AG04450 (cell line): Measurements from ENCODE around the gene ATP8A2. TPM values are rescaled to one million over a fixed set of nuclear protein-coding genes. Genes with fewer than 3 reads are reported as not detected.

ENCODE experiments used
- CTCF ChIA-PET: fragments of 300-600, 350-600 bp; formaldehyde crosslinking; extraction: SDS; loops from one replicate; lab custom pipeline; 2022; ENCODE audit warnings: antibody characterized with exemption, inconsistent platforms; lab: Charles Lee
- POLR2A ChIA-PET: fragments of 350-600 bp; formaldehyde crosslinking; extraction: SDS; loops from one replicate; lab custom pipeline; 2021; ENCODE audit warnings: antibody characterized with exemption, inconsistent platforms; lab: Yijun Ruan, JAX
- DNase-seq: peaks from one replicate; pipeline ENCODE4 v3.0.0-alpha.2; 2011; ENCODE audit warnings: low read depth, low spot score
- H3K27ac ChIP-seq: one replicate; pipeline ENCODE4 v1.5.1; 2012; ENCODE audit warnings: low read depth, low read length, control low read depth
- H3K27me3 ChIP-seq: one replicate; pipeline ENCODE4 v1.6.0; 2012; ENCODE audit warnings: low read length; ENCODE audit not compliant: control insufficient read depth, insufficient read depth
- H3K4me3 ChIP-seq: 2 replicates; pipeline ENCODE4 v1.5.1; 2011; ENCODE audit warnings: mild to moderate bottlenecking, low read depth, low read length, control low read depth
- H3K9me3 ChIP-seq: 2 replicates; pipeline ENCODE4 v1.5.1; 2012; ENCODE audit warnings: low read length; ENCODE audit not compliant: control insufficient read depth, insufficient read depth
- polyA plus RNA-seq: library from polyadenylated mRNA; depleted of rRNA; stranded (reverse); fragments of >200 nt; gene quantifications from 2 replicates; pipeline ENCODE4 v1.2.3, GENCODE V29; 2011
- TF ChIP-seq, protein P1 (sequence below): IDR thresholded peaks from 2 replicates; pipeline ENCODE4 v1.5.1; 2011; ENCODE audit warnings: low read depth, low read length, control low read depth, inconsistent platforms

Gene ATP8A2
- polyA plus RNA-seq, 1 experiment = 0.19 TPM

DNA sequence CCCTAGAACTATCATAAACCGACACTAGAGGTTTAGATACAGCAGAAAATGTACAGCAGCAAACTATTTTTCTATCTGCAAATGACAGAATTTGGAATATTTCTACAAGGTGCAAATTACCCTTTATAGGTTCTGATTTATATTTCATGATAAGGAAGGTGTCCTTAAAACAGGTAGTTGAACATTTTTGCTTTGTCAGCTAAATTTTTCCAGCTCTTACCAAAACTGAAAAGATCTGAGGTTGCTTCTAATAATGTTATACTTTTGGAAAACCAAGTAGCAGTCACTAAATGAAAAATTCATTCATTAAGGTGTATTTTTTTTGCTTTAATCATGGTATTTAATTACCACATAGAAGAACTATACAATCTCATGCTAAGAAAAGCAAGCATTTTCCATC is 671.0 kb downstream of the ATP8A2 start:
- CTCF ChIA-PET = interaction anchor here (1.1 kb wide), 1 partner anchor 656 kb away, joined by 4 read pairs; no protein-coding TSS in a partner anchor

DNA sequence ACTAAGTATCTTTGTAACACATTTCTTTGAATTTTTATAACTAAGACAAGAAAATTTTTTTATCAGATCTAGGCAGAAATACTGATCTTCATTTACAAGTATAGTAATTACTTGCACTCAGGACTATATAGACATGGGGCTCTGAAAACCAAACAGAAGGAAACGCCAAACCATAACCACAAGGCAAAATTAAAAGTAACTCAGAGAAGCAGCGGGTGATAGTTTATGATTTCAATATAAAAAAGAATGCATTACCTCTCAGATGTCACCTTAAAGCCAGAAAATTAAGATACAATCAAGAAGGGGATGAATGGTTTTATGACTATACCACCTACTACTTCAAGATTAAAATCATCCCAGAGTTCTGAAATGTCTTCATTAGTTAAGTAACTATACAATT is 673.4 kb downstream of the ATP8A2 start:
- CTCF ChIA-PET = interaction anchor here (0.5 kb wide), 1 partner anchor 535 kb away, joined by 3 read pairs; no protein-coding TSS in a partner anchor
- Histone ChIP-seq H3K27ac (no peak overlapping the region), H3K27me3 (peaks cover 12% of the 10 kb centered on the region), H3K9me3 (no peaks in the 10 kb centered on the region), H3K4me3 (no peak overlapping the region)
- no peak for DNase-seq
- TF ChIP-seq, protein P1, sequence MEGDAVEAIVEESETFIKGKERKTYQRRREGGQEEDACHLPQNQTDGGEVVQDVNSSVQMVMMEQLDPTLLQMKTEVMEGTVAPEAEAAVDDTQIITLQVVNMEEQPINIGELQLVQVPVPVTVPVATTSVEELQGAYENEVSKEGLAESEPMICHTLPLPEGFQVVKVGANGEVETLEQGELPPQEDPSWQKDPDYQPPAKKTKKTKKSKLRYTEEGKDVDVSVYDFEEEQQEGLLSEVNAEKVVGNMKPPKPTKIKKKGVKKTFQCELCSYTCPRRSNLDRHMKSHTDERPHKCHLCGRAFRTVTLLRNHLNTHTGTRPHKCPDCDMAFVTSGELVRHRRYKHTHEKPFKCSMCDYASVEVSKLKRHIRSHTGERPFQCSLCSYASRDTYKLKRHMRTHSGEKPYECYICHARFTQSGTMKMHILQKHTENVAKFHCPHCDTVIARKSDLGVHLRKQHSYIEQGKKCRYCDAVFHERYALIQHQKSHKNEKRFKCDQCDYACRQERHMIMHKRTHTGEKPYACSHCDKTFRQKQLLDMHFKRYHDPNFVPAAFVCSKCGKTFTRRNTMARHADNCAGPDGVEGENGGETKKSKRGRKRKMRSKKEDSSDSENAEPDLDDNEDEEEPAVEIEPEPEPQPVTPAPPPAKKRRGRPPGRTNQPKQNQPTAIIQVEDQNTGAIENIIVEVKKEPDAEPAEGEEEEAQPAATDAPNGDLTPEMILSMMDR = no peak
- POLR2A ChIA-PET = no interaction called here

More for the DNA sequence above, 671.0 kb downstream of the ATP8A2 start:
- H3K9me3 ChIP-seq = no peaks in the 10 kb centered on the region
- POLR2A ChIA-PET = no interaction called here
- no peaks in the 10 kb centered on the region for H3K27me3 ChIP-seq
- no peak for DNase-seq
- no peak overlapping the region for H3K27ac ChIP-seq
- no peak overlapping the region for H3K4me3 ChIP-seq
- TF ChIP-seq, protein P1 = no peak

- ChIA-PET CTCF (no interaction called here), POLR2A (no interaction called here)
- Histone ChIP-seq H3K4me3 (no peak overlapping the region), H3K9me3 (no peaks in the 10 kb centered on the region; the same call in 1 of the 2 replicates), H3K27ac (no peak overlapping the region), H3K27me3 (peaks cover 22% of the 10 kb centered on the region)
- TF ChIP-seq, protein P1 = no peak
- DNase-seq = no peak
Measured at GRCh38 chr13:26046639-26047038, 674.9 kb downstream of the ATP8A2 start.

- POLR2A ChIA-PET = no interaction called here
- TF ChIP-seq, protein P1 = no peak
- Histone ChIP-seq H3K27me3 (peaks cover 22% of the 10 kb centered on the region), H3K4me3 (no peak overlapping the region), H3K9me3 (no peaks in the 10 kb centered on the region; the same call in 1 of the 2 replicates), H3K27ac (no peak overlapping the region)
- DNase-seq = no peak
- CTCF ChIA-PET = no interaction called here
Measured at GRCh38 chr13:26047040-26047439, 675.3 kb downstream of the ATP8A2 start.

- peaks cover 34% of the 10 kb centered on the region for H3K27me3 ChIP-seq
- H3K9me3 ChIP-seq = no peaks in the 10 kb centered on the region; the same call in 1 of the 2 replicates
- CTCF ChIA-PET = no interaction called here
- POLR2A ChIA-PET = no interaction called here
- DNase-seq = no peak
- H3K4me3 ChIP-seq = no peak overlapping the region
- TF ChIP-seq, protein P1 = no peak
- H3K27ac ChIP-seq = no peak overlapping the region
Measured at GRCh38 chr13:26048741-26049140, 677.0 kb downstream of the ATP8A2 start.
